H1 (cell line): ENCODE measurements around the gene JAKMIP1. TPM values are rescaled to one million over a fixed set of nuclear protein-coding genes. Genes with fewer than 3 reads are reported as not detected.

Experiments
- CTCF ChIA-PET: fragments of 300-600 bp; sonication (Branson Sonifier 250); formaldehyde crosslinking; loops from one replicate; lab custom pipeline; 2021; ENCODE audit not compliant: partially characterized antibody; lab: Charles Lee
- POLR2A ChIA-PET: fragments of 300-600 bp; sonication (Branson Sonifier 250); formaldehyde crosslinking; loops from one replicate; lab custom pipeline; 2021; ENCODE audit warnings: inconsistent platforms; ENCODE audit not compliant: partially characterized antibody; lab: Charles Lee
- DNase-seq, 2 experiments: peaks; one replicate each; pipeline versions ENCODE4 v3.0.0 to v3.0.0-alpha.2; 2010 to 2022; ENCODE audit warnings: low spot score in 2 of 2, low read depth in 1 of 2, mixed read lengths in 1 of 2
- FAIRE-seq: peaks from 2 replicates; lab custom pipeline; 2011; peaks lifted over from hg19 to GRCh38; lab: Jason Lieb, UNC
- H2AFZ ChIP-seq: 2 replicates; pipeline ENCODE4 v1.8.1; 2012; ENCODE audit warnings: low read length, inconsistent platforms
- H2AK5ac ChIP-seq: 2 replicates; pipeline ENCODE4 v1.6.1; 2013; ENCODE audit warnings: low read depth, low read length
- H2BK120ac ChIP-seq: replicated peaks from 2 replicates; pipeline ENCODE3; 2013; ENCODE audit warnings: low read depth, low read length, inconsistent platforms
- H2BK12ac ChIP-seq: 2 replicates; pipeline ENCODE4 v1.6.1; 2013; ENCODE audit warnings: low read depth, low read length
- H2BK15ac ChIP-seq: 2 replicates; pipeline ENCODE4 v1.6.1; 2013; ENCODE audit warnings: low read length
- H2BK20ac ChIP-seq: 2 replicates; pipeline ENCODE4 v1.6.1; 2013; ENCODE audit warnings: low read length
- H2BK5ac ChIP-seq: 2 replicates; pipeline ENCODE4 v1.6.1; 2013; ENCODE audit warnings: low read depth, low read length
- H3K14ac ChIP-seq: 2 replicates; pipeline ENCODE4 v1.6.1; 2013; ENCODE audit warnings: inconsistent platforms; ENCODE audit not compliant: insufficient read length
- H3K18ac ChIP-seq: 2 replicates; pipeline ENCODE4 v1.6.1; 2013; ENCODE audit warnings: low read length; ENCODE audit errors: extremely low read depth
- H3K23ac ChIP-seq: 2 replicates; pipeline ENCODE4 v1.6.1; 2013; ENCODE audit warnings: inconsistent platforms; ENCODE audit not compliant: insufficient read length
- H3K23me2 ChIP-seq: 2 replicates; pipeline ENCODE4 v1.6.1; 2013; ENCODE audit warnings: low read depth, low read length
- H3K27ac ChIP-seq: 2 replicates; pipeline ENCODE4 v1.6.1; 2011; ENCODE audit warnings: low read depth, low read length, inconsistent platforms
- H3K27me3 ChIP-seq, 4 experiments: replicated peaks in 1 of 4; 1 replicate in 1 of 4; 2 replicates in 3 of 4; pipeline versions ENCODE4 v1.6.1 to v1.8.1; 2011 to 2013; ENCODE audit warnings: low read length in 3 of 4, mild to moderate bottlenecking in 3 of 4, inconsistent platforms in 2 of 4, mixed read lengths in 2 of 4, moderate library complexity in 1 of 4; ENCODE audit not compliant: control insufficient read depth in 3 of 4, insufficient read depth in 3 of 4; ENCODE audit errors: extremely low read depth in 1 of 4
- H3K36me3 ChIP-seq, 4 experiments: 2 replicates each; pipeline versions ENCODE4 v1.6.1 to v1.8.1; 2011 to 2013; ENCODE audit warnings: mild to moderate bottlenecking in 4 of 4, low read length in 3 of 4, moderate library complexity in 2 of 4, control low read depth in 1 of 4, inconsistent platforms in 1 of 4; ENCODE audit not compliant: insufficient read depth in 4 of 4, control insufficient read depth in 2 of 4
- H3K4ac ChIP-seq: replicated peaks from 2 replicates; pipeline ENCODE3; 2013; ENCODE audit warnings: low read length, low read depth, mixed read lengths, inconsistent platforms; ENCODE audit not compliant: insufficient read length
- H3K4me1 ChIP-seq, 4 experiments: replicated peaks in 1 of 4; 1 replicate in 1 of 4; 2 replicates in 3 of 4; pipeline versions ENCODE4 v1.6.1 to v1.8.1; 2011 to 2013; ENCODE audit warnings: low read length in 3 of 4, inconsistent platforms in 2 of 4, mixed read lengths in 1 of 4; ENCODE audit not compliant: insufficient read depth in 4 of 4, control insufficient read depth in 3 of 4
- H3K4me2 ChIP-seq, 2 experiments: 2 replicates each; pipeline versions ENCODE4 v1.6.1 to v1.8.1; 2011 to 2013; ENCODE audit warnings: low read depth in 2 of 2, low read length in 2 of 2, control low read depth in 1 of 2, inconsistent platforms in 1 of 2, mild to moderate bottlenecking in 1 of 2; ENCODE audit not compliant: insufficient read depth in 1 of 2
- H3K4me3 ChIP-seq, 4 experiments: fragments of 200-600, 300-600 bp in 1 of 4; sonication (generic), shearing (Covaris generic), sonication (Bioruptor Twin) in 1 of 4; 2 replicates each; pipeline versions ENCODE4 v1.5.1 to v1.8.1; 2011 to 2016; ENCODE audit warnings: low read length in 4 of 4, low read depth in 3 of 4, control low read depth in 2 of 4, inconsistent platforms in 2 of 4, mild to moderate bottlenecking in 2 of 4, mixed read lengths in 1 of 4, moderate library complexity in 1 of 4; ENCODE audit not compliant: insufficient read depth in 2 of 4; ENCODE audit errors: extremely low read depth in 1 of 4
- H3K56ac ChIP-seq: replicated peaks from 2 replicates; pipeline ENCODE3; 2013; ENCODE audit warnings: low read depth, mild to moderate bottlenecking, mixed read lengths, low read length, inconsistent platforms; ENCODE audit not compliant: insufficient read length
- H3K79me1 ChIP-seq: 2 replicates; pipeline ENCODE4 v1.6.1; 2013; ENCODE audit warnings: low read depth, low read length, control low read depth
- H3K79me2 ChIP-seq, 2 experiments: 2 replicates each; pipeline versions ENCODE4 v1.6.1 to v1.8.1; 2012 to 2013; ENCODE audit warnings: low read length in 2 of 2, mild to moderate bottlenecking in 2 of 2, inconsistent platforms in 1 of 2; ENCODE audit not compliant: insufficient read depth in 2 of 2, control insufficient read depth in 1 of 2
- H3K9ac ChIP-seq, 4 experiments: replicated peaks in 1 of 4; 1 replicate in 1 of 4; 2 replicates in 3 of 4; pipeline versions ENCODE4 v1.6.1 to v1.8.1; 2011 to 2013; ENCODE audit warnings: low read depth in 3 of 4, low read length in 3 of 4, control low read depth in 2 of 4, mild to moderate bottlenecking in 2 of 4, moderate library complexity in 2 of 4, inconsistent platforms in 1 of 4; ENCODE audit errors: extremely low read depth in 1 of 4
- H3K9me3 ChIP-seq, 2 experiments: 2 replicates each; pipeline versions ENCODE4 v1.6.1 to v1.8.1; 2012 to 2013; ENCODE audit warnings: mild to moderate bottlenecking in 2 of 2, moderate library complexity in 2 of 2, control low read depth in 1 of 2, inconsistent platforms in 1 of 2, low read depth in 1 of 2, low read length in 1 of 2, mixed read lengths in 1 of 2; ENCODE audit not compliant: insufficient read depth in 2 of 2
- H4K20me1 ChIP-seq, 2 experiments: replicated peaks in 1 of 2; 2 replicates each; pipeline versions ENCODE3 to v1.8.1; 2011 to 2013; ENCODE audit warnings: inconsistent platforms in 2 of 2, low read length in 2 of 2, mild to moderate bottlenecking in 1 of 2; ENCODE audit not compliant: insufficient read depth in 2 of 2, control insufficient read depth in 1 of 2
- H4K5ac ChIP-seq: 2 replicates; pipeline ENCODE4 v1.6.1; 2013; ENCODE audit warnings: low read length, low read depth, mixed read lengths, inconsistent platforms; ENCODE audit not compliant: insufficient read length
- H4K8ac ChIP-seq: 2 replicates; pipeline ENCODE4 v1.8.0; 2013; ENCODE audit warnings: mild to moderate bottlenecking, moderate library complexity, low read length, inconsistent platforms; ENCODE audit not compliant: insufficient read depth; ENCODE audit errors: extremely low read depth
- H4K91ac ChIP-seq: replicated peaks from 2 replicates; pipeline ENCODE3; 2013; ENCODE audit warnings: low read length, mixed read lengths, inconsistent platforms; ENCODE audit not compliant: insufficient read length
- ATF2 ChIP-seq: IDR thresholded peaks from 2 replicates; pipeline ENCODE4 v1.6.1; 2012; ENCODE audit warnings: low read length, inconsistent platforms
- WGBS, 2 experiments: shearing (Covaris generic) in 1 of 2; methylation state at CpG; one replicate each; pipeline versions ENCODE4 v1.1.6 to v1.1.7; 2013 to 2015; ENCODE audit warnings: low lambda C conversion rate in 2 of 2, mixed read lengths in 2 of 2, inconsistent platforms in 1 of 2, low coverage in 1 of 2, missing lambda C conversion rate in 1 of 2; ENCODE audit not compliant: insufficient replicate concordance in 2 of 2, insufficient coverage in 1 of 2, insufficient read length in 1 of 2; ENCODE audit errors: extremely low coverage in 1 of 2, missing lambda C conversion rate in 1 of 2; 5-methylcytosine and 5-hydroxymethylcytosine counted together
- polyA plus RNA-seq, 7 experiments: library from polyadenylated mRNA; depleted of rRNA in 3 of 7; stranded (reverse) in 5 of 7; unstranded in 2 of 7; fragments of >200 nt in 5 of 7; fragments of 200-250 nt in 2 of 7; gene quantifications; 1 replicate in 5 of 7; 2 replicates in 1 of 7; 4 replicates in 1 of 7; pipeline versions ENCODE4 v1.2.1 to v1.2.3, GENCODE V29; 2011 to 2013; ENCODE audit warnings: missing spikeins in 2 of 7, mixed read lengths in 2 of 7
- total RNA-seq: library from RNA; stranded (reverse); fragmentation: NEBNext Ultra II Directional; extraction: Animal tissue kit (Norgen Biotek cat#: 25700); gene quantifications from 2 replicates; pipeline ENCODE4 v1.2.1, GENCODE V29; 2021

The JAKMIP1 gene
- total and polyA plus RNA-seq, 2 of the 8 experiments (the other 6 are each of a cell fraction or from before 2014, with no cell fraction given) = 2.5 to 4.4 TPM

GRCh38 chr4:6001680-6002491 lies 198.5 kb downstream of the JAKMIP1 start:
- no peak overlapping the region for H3K23ac ChIP-seq
- H4K8ac ChIP-seq = no peak overlapping the region
- H3K27ac ChIP-seq = no peak overlapping the region
- H4K5ac ChIP-seq = no peak overlapping the region
- no peaks in the 10 kb centered on the region for H3K79me2 ChIP-seq
- H3K56ac ChIP-seq = no peak overlapping the region
- no peaks in the 10 kb centered on the region for H3K4me1 ChIP-seq
- no peak for FAIRE-seq
- H2BK5ac ChIP-seq = no peak overlapping the region
- H3K79me1 ChIP-seq = no peaks in the 10 kb centered on the region
- H3K4me2 ChIP-seq = no peak overlapping the region
- H3K4ac ChIP-seq = no peak overlapping the region
- H2BK15ac ChIP-seq = no peak overlapping the region
- H2AFZ ChIP-seq = no peak overlapping the region
- H3K36me3 ChIP-seq = no peaks in the 10 kb centered on the region
- WGBS, 2 experiments = 85% methylated on average over 6 of the region's 6 CpGs; no CpG with 5 or more reads in 1 of the 2 experiments
- no peak overlapping the region for H2BK12ac ChIP-seq
- peaks cover 0 to 3% (median 2%) of the 10 kb centered on the region in 4 experiments; a peak in 3 of 7 replicates for H3K27me3 ChIP-seq
- CTCF ChIA-PET = interaction anchor here (0.6 to 5.2 kb wide), 7 partner anchors 9 to 110 kb away, joined by 3 to 111 read pairs (median 4); no protein-coding TSS in a partner anchor
- H4K20me1 ChIP-seq = peaks cover 0 to 5% of the 10 kb centered on the region in 2 experiments
- no peak for TF ChIP-seq ATF2
- no peak overlapping the region for H2BK120ac ChIP-seq
- no peak overlapping the region for H4K91ac ChIP-seq
- no peak overlapping the region for H2AK5ac ChIP-seq
- POLR2A ChIA-PET = no interaction called here
- no peak for DNase-seq
- no peak overlapping the region for H3K4me3 ChIP-seq
- no peak overlapping the region for H3K9ac ChIP-seq
- H3K14ac ChIP-seq = no peak overlapping the region
- H3K18ac ChIP-seq = no peak overlapping the region
- no peak overlapping the region for H2BK20ac ChIP-seq
- peaks cover 0 to 7% of the 10 kb centered on the region in 2 experiments; a peak in 1 of 4 replicates for H3K9me3 ChIP-seq
- peaks cover 16% of the 10 kb centered on the region; the same call in 1 of the 2 replicates for H3K23me2 ChIP-seq
